K562 (cell line): Measurements from ENCODE around the gene SAFB. TPM values are rescaled to one million over a fixed set of nuclear protein-coding genes. Genes with fewer than 3 reads are reported as not detected.

ENCODE experiments used
- ARID1B ChIP-seq: fragments of 450-650 bp; IDR thresholded peaks from 2 replicates; pipeline ENCODE4 v1.6.1; 2016; ENCODE audit warnings: antibody characterized with exemption, mild to moderate bottlenecking, inconsistent platforms
- ARID2 ChIP-seq: fragments of 450-650 bp; IDR thresholded peaks from 2 replicates; pipeline ENCODE4 v1.6.1; 2017; ENCODE audit warnings: antibody characterized with exemption, mild to moderate bottlenecking
- E2F6 ChIP-seq, 2 experiments: IDR thresholded peaks; 2 replicates each; pipeline ENCODE4 v1.6.1; 2011; ENCODE audit warnings: borderline replicate concordance in 1 of 2, control low read depth in 1 of 2, low read depth in 1 of 2, low read length in 1 of 2, mild to moderate bottlenecking in 1 of 2, mixed read lengths in 1 of 2, moderate library complexity in 1 of 2; ENCODE audit not compliant: insufficient read depth in 1 of 2, insufficient read length in 1 of 2, poor library complexity in 1 of 2, severe bottlenecking in 1 of 2; ENCODE audit errors: extremely low read depth in 1 of 2
- EHMT2 ChIP-seq: fragments of 450-650 bp; IDR thresholded peaks from 2 replicates; pipeline ENCODE4 v1.6.1; 2018; ENCODE audit warnings: antibody characterized with exemption
- ELF1 ChIP-seq: fragments of 200-800 bp; sonication (Bioruptor generic); IDR thresholded peaks from 2 replicates; pipeline ENCODE4 v1.6.1; 2016; ENCODE audit warnings: missing genetic modification characterization, missing compliant biosample characterization
- ELF4 ChIP-seq: fragments of 450-650 bp; formaldehyde crosslinking; IDR thresholded peaks from 2 replicates; pipeline ENCODE4 v1.4.0; 2022; ENCODE audit warnings: missing genetic modification characterization
- ETS2 ChIP-seq: IDR thresholded peaks from 2 replicates; pipeline ENCODE4 v1.6.1; 2016; ENCODE audit warnings: borderline replicate concordance, missing genetic modification characterization, mild to moderate bottlenecking, moderate library complexity, missing compliant biosample characterization; ENCODE audit not compliant: poor library complexity, severe bottlenecking
- FOXA1 ChIP-seq: fragments of 450-650 bp; IDR thresholded peaks from 2 replicates; pipeline ENCODE4 v1.6.1; 2016; ENCODE audit warnings: mild to moderate bottlenecking, borderline replicate concordance
- HDAC3 ChIP-seq: fragments of 450-650 bp; IDR thresholded peaks from 2 replicates; pipeline ENCODE4 v1.6.1; 2018; ENCODE audit warnings: borderline replicate concordance, mild to moderate bottlenecking, moderate library complexity; ENCODE audit not compliant: partially characterized antibody
- KDM2B ChIP-seq: fragments of 250-450 bp; sonication (Bioruptor Pico); IDR thresholded peaks from 2 replicates; pipeline ENCODE4 v1.8.0; 2021; ENCODE audit warnings: mild to moderate bottlenecking, moderate library complexity
- KDM5B ChIP-seq: fragments of 200-600 bp; sonication (generic); IDR thresholded peaks from 2 replicates; pipeline ENCODE4 v1.6.1; 2012; ENCODE audit warnings: low read depth, mild to moderate bottlenecking, moderate library complexity, low read length, control low read depth, inconsistent platforms; ENCODE audit not compliant: insufficient replicate concordance
- MCM7 ChIP-seq, 2 experiments: fragments of 450-650 bp; IDR thresholded peaks; 2 replicates each; pipeline ENCODE4 v1.6.1; 2016 to 2018
- MTA2 ChIP-seq: fragments of 450-650 bp; IDR thresholded peaks from 2 replicates; pipeline ENCODE4 v1.6.1; 2016; ENCODE audit warnings: low read depth
- NFRKB ChIP-seq: fragments of 450-650 bp; IDR thresholded peaks from 2 replicates; pipeline ENCODE4 v1.6.1; 2016; ENCODE audit warnings: low read depth
- NFXL1 ChIP-seq: fragments of 450-650 bp; formaldehyde crosslinking; IDR thresholded peaks from 2 replicates; pipeline ENCODE4 v1.4.0; 2021; ENCODE audit warnings: mild to moderate bottlenecking
- NKRF ChIP-seq: fragments of 450-650 bp; IDR thresholded peaks from 2 replicates; pipeline ENCODE4 v1.6.1; 2016; ENCODE audit warnings: borderline replicate concordance
- OTX1 ChIP-seq: fragments of 450-650 bp; formaldehyde crosslinking; IDR thresholded peaks from 2 replicates; pipeline ENCODE4 v1.4.0; 2022; ENCODE audit warnings: mild to moderate bottlenecking
- PBX2 ChIP-seq, 2 experiments: IDR thresholded peaks in 1 of 2; conservative IDR thresholded peaks in 1 of 2; 2 replicates each; pipeline ENCODE4 v1.6.1; 2016; ENCODE audit warnings: low read depth in 2 of 2, mild to moderate bottlenecking in 1 of 2, missing compliant biosample characterization in 1 of 2, missing genetic modification characterization in 1 of 2, moderate library complexity in 1 of 2
- RBFOX2 ChIP-seq: fragments of 200-400 bp; formaldehyde crosslinking; IDR thresholded peaks from 2 replicates; pipeline ENCODE4 v1.6.1; 2017; ENCODE audit warnings: low read depth, mild to moderate bottlenecking, low read length, moderate library complexity
- RBM25 ChIP-seq: fragments of 200-400 bp; formaldehyde crosslinking; IDR thresholded peaks from 2 replicates; pipeline ENCODE4 v1.6.1; 2018; ENCODE audit warnings: low read length, low read depth, moderate library complexity; ENCODE audit not compliant: severe bottlenecking
- RUNX1 ChIP-seq: sonication (generic); IDR thresholded peaks from 2 replicates; pipeline ENCODE4 v1.6.1; 2016; ENCODE audit warnings: antibody characterized with exemption, low read depth
- TCF7L2 ChIP-seq: fragments of 150-350 bp; IDR thresholded peaks from 2 replicates; pipeline ENCODE4 v1.6.1; 2016; ENCODE audit warnings: low read depth, mild to moderate bottlenecking, low read length, moderate library complexity
- polyA plus RNA-seq, 8 experiments: library from polyadenylated mRNA; depleted of rRNA in 4 of 8; stranded (reverse) in 5 of 8; unstranded in 3 of 8; fragments of >200 nt; fragmentation: Nextera tagmentation in 2 of 8; fragmentation: Illumina TruSeq in 1 of 8; extraction: Ambion mirVana in 2 of 8; extraction: Trizol in 1 of 8; gene quantifications; 2 replicates each; pipeline versions ENCODE4 v1.2.1 to v1.2.3, GENCODE V29; 2011 to 2014; ENCODE audit warnings: inconsistent platforms in 1 of 8, missing spikeins in 1 of 8
- total RNA-seq, 7 experiments: library from RNA; depleted of rRNA in 6 of 7; stranded (reverse); fragments of >200 nt in 6 of 7; fragmentation: Illumina TruSeq in 2 of 7; extraction: Trizol in 2 of 7; gene quantifications; 2 replicates each; pipeline versions ENCODE4 v1.2.1 to v1.2.3, GENCODE V29; 2011 to 2021; ENCODE audit warnings: low replicate concordance in 1 of 7

Gene SAFB
- total and polyA plus RNA-seq, 9 of the 15 experiments (the other 6 are each of a cell fraction or from before 2014, with no cell fraction given): 1.1 to 151 (median 83.1) TPM

- TF ChIP-seq ELF4 (peak; percentile 84; the same call in 1 of the 2 replicates), RUNX1 (no peak), TCF7L2 (no peak), EHMT2 (peak; percentile 82), NFXL1 (no peak), FOXA1 (no peak), E2F6 (IDR thresholded peaks at IDR 0.05; ENCODE audit: borderline replicate concordance in 1 of 2, extremely low read depth in 1 of 2, insufficient read depth in 1 of 2, insufficient read length in 1 of 2, low read depth in 1 of 2, low read length in 1 of 2, poor library complexity in 1 of 2, severe bottlenecking in 1 of 2) (no peak), NFRKB (no peak), NKRF (peak; percentile 38; the same call in 1 of the 2 replicates), ARID1B (peak; percentile 26; the same call in 1 of the 2 replicates), KDM5B (no peak), MTA2 (no peak), ELF1 (no peak), MCM7 (IDR thresholded peaks at IDR 0.05) (0 out of 4 replicates have a peak, but pooled peaks have one; percentile 14 to 49), OTX1 (0 out of 2 replicates have a peak, but pooled peaks have one; percentile 83), ETS2 (tag) (no peak), RBFOX2 (no peak), RBM25 (no peak), PBX2 (CRISPR knock-in tag; IDR thresholded peaks at IDR 0.05; ENCODE audit: low read depth) (no peak), PBX2 (tag; conservative IDR thresholded peaks at IDR 0.05; ENCODE audit: low read depth) (0 out of 2 replicates have a peak, but pooled peaks have one; percentile 10), HDAC3 (no peak), ARID2 (peak; percentile 19; the same call in 1 of the 2 replicates), KDM2B (no peak)
These were observed 58.7 kb downstream of the SAFB start (continued) for GRCh38 chr19:5681391-5682106.
